SK-N-SH treated with all-trans-retinoic acid at 6 μM for 48 hours (cell line): ENCODE measurements around the gene NCBP2L.

ENCODE experiments used
- ATAC-seq: fragments of 200-7000 bp; cut with Tn5 transposase; 3 replicates; pipeline ENCODE4 v1.9.1; 2020; ENCODE audit warnings: mild to moderate bottlenecking, moderate library complexity
- BACH2 ChIP-seq: fragments of 250-450 bp; sonication (Bioruptor Pico); IDR thresholded peaks from 2 replicates; pipeline ENCODE4 v1.9.0; 2021; ENCODE audit warnings: mild to moderate bottlenecking, borderline replicate concordance
- CREB5 ChIP-seq: fragments of 250-450 bp; sonication (Bioruptor Pico); IDR thresholded peaks from 2 replicates; pipeline ENCODE4 v1.5.1; 2020; ENCODE audit warnings: low read depth, mild to moderate bottlenecking, moderate library complexity
- CSDC2 ChIP-seq: fragments of 250-450 bp; sonication (Bioruptor Pico); IDR thresholded peaks from 2 replicates; pipeline ENCODE4 v1.5.0; 2020; ENCODE audit warnings: mild to moderate bottlenecking, moderate library complexity
- ESRRG ChIP-seq: fragments of 250-450 bp; sonication (Bioruptor Pico); IDR thresholded peaks from 2 replicates; pipeline ENCODE4 v1.6.1; 2021; ENCODE audit warnings: mild to moderate bottlenecking
- ISL1 ChIP-seq: fragments of 250-450 bp; sonication (Bioruptor Pico); IDR thresholded peaks from 2 replicates; pipeline ENCODE4 v2.1.2; 2022; ENCODE audit warnings: mild to moderate bottlenecking, moderate library complexity
- OSR1 ChIP-seq: fragments of 250-450 bp; sonication (Bioruptor Pico); IDR thresholded peaks from 2 replicates; pipeline ENCODE4 v1.8.0; 2022; ENCODE audit warnings: moderate library complexity, mild to moderate bottlenecking, inconsistent platforms
- POU6F1 ChIP-seq: fragments of 250-450 bp; sonication (Bioruptor Pico); IDR thresholded peaks from 2 replicates; pipeline ENCODE4 v1.8.0; 2021; ENCODE audit warnings: low read depth, mild to moderate bottlenecking, moderate library complexity, borderline replicate concordance
- PPARA ChIP-seq: fragments of 250-450 bp; sonication (Bioruptor Pico); IDR thresholded peaks from 2 replicates; pipeline ENCODE4 v1.5.0; 2020; ENCODE audit warnings: mild to moderate bottlenecking, borderline replicate concordance
- RARB ChIP-seq: fragments of 250-450 bp; sonication (Bioruptor Pico); IDR thresholded peaks from 2 replicates; pipeline ENCODE4 v1.8.0; 2021; ENCODE audit warnings: mild to moderate bottlenecking, moderate library complexity
- TCF4 ChIP-seq: fragments of 250-450 bp; sonication (Bioruptor Pico); IDR thresholded peaks from 2 replicates; pipeline ENCODE4 v1.8.0; 2021; ENCODE audit warnings: mild to moderate bottlenecking, moderate library complexity, borderline replicate concordance
- TOX ChIP-seq: fragments of 250-450 bp; sonication (Bioruptor Pico); IDR thresholded peaks from 2 replicates; pipeline ENCODE4 v1.8.0; 2021; ENCODE audit warnings: mild to moderate bottlenecking, moderate library complexity, borderline replicate concordance
- TSHZ2 ChIP-seq: fragments of 250-450 bp; sonication (Bioruptor Pico); IDR thresholded peaks from 2 replicates; pipeline ENCODE4 v1.5.0; 2020; ENCODE audit warnings: mild to moderate bottlenecking, moderate library complexity
- ZC3H10 ChIP-seq: fragments of 250-450 bp; sonication (Bioruptor Pico); IDR thresholded peaks from 2 replicates; pipeline ENCODE4 v1.5.1; 2021; ENCODE audit warnings: mild to moderate bottlenecking, moderate library complexity
- ZFP30 ChIP-seq: fragments of 450-650 bp; formaldehyde crosslinking; IDR thresholded peaks from 2 replicates; pipeline ENCODE4 v1.5.0; 2022; ENCODE audit warnings: mild to moderate bottlenecking, moderate library complexity
- ZNF565 ChIP-seq: fragments of 450-650 bp; formaldehyde crosslinking; conservative IDR thresholded peaks from 2 replicates; pipeline ENCODE4 v1.5.0; 2020; ENCODE audit warnings: low read depth, mild to moderate bottlenecking, moderate library complexity
- ZNF70 ChIP-seq: fragments of 450-650 bp; formaldehyde crosslinking; IDR thresholded peaks from 2 replicates; pipeline ENCODE4 v1.5.0; 2020; ENCODE audit warnings: mild to moderate bottlenecking, moderate library complexity
- ZNF8 ChIP-seq: fragments of 450-650 bp; formaldehyde crosslinking; IDR thresholded peaks from 2 replicates; pipeline ENCODE4 v1.5.0; 2020; ENCODE audit warnings: mild to moderate bottlenecking, moderate library complexity

Gene NCBP2L

GRCh38 chrX:107763647-107764046 lies 13.9 kb upstream of the NCBP2L start (continued):
- TF ChIP-seq CREB5 (no peak), ZFP30 (no peak), CSDC2 (CRISPR knock-in tag) (no peak), OSR1 (CRISPR knock-in tag) (no peak), BACH2 (no peak), ZNF70 (CRISPR knock-in tag) (no peak)

GRCh38 chrX:107764845-107765608 lies 12.5 kb upstream of the NCBP2L start:
- no peak for ATAC-seq
- TF ChIP-seq BACH2 = no peak
- no peak for TF ChIP-seq TOX
- no peak for TF ChIP-seq ISL1
- no peak for TF ChIP-seq ZNF8 (CRISPR knock-in tag)
- TF ChIP-seq ZNF565 (CRISPR knock-in tag) = no peak
- no peak for TF ChIP-seq ESRRG (CRISPR knock-in tag)
- TF ChIP-seq ZC3H10 (CRISPR knock-in tag) = no peak
- no peak for TF ChIP-seq TSHZ2 (CRISPR knock-in tag)
- no peak for TF ChIP-seq POU6F1 (CRISPR knock-in tag)

GRCh38 chrX:107766470-107767150 lies 10.9 kb upstream of the NCBP2L start:
- TF ChIP-seq ISL1 (no peak), RARB (CRISPR knock-in tag) (no peak), TSHZ2 (CRISPR knock-in tag) (no peak), BACH2 (no peak), PPARA (CRISPR knock-in tag) (no peak), TOX (no peak)
- ATAC-seq = peak; percentile 16; the same call in 1 of the 3 replicates

GRCh38 chrX:107768051-107768450 lies 9.5 kb upstream of the NCBP2L start:
- no peak for ATAC-seq
- no peak for TF ChIP-seq TCF4 (CRISPR knock-in tag)
- TF ChIP-seq ESRRG (CRISPR knock-in tag) = no peak
- TF ChIP-seq ZNF565 (CRISPR knock-in tag) = no peak
- TF ChIP-seq ZC3H10 (CRISPR knock-in tag) = no peak
